ENCODE results near the gene WSB1.

WSB1 gene

GRCh38 chr17:27319541-27320221 is 25.8 kb downstream of the WSB1 start:
- H3K9me2 ChIP-seq (ENCODE audit: low read depth, low read length): no peaks in the 10 kb centered on the region
- H3K9ac ChIP-seq (ENCODE audit: low read length): no peak overlapping the region
- no peaks in the 10 kb centered on the region for H3F3A ChIP-seq (ENCODE audit: insufficient read depth, low read length)
- no peak overlapping the region for H3K4me3 ChIP-seq (ENCODE audit: low read depth, low read length, poor library complexity, severe bottlenecking)
- H3K4me1 ChIP-seq (ENCODE audit: insufficient read depth, low read length, severe bottlenecking): no peaks in the 10 kb centered on the region
- H2AFZ ChIP-seq (ENCODE audit: low read length): no peak overlapping the region
- H3K79me2 ChIP-seq (ENCODE audit: insufficient read depth, low read length): no peaks in the 10 kb centered on the region
- no peak overlapping the region for H3K4me2 ChIP-seq (ENCODE audit: low read length)
- H4K20me1 ChIP-seq (ENCODE audit: insufficient read depth, low read length): no peaks in the 10 kb centered on the region
- H3K27me3 ChIP-seq (ENCODE audit: insufficient read depth, low read length): no peaks in the 10 kb centered on the region
- H3K27ac ChIP-seq (ENCODE audit: low read depth, low read length, poor library complexity, severe bottlenecking): no peak overlapping the region
- H3K36me3 ChIP-seq (ENCODE audit: insufficient read depth, low read length): peaks cover 38% of the 10 kb centered on the region
- TF ChIP-seq, protein P1, sequence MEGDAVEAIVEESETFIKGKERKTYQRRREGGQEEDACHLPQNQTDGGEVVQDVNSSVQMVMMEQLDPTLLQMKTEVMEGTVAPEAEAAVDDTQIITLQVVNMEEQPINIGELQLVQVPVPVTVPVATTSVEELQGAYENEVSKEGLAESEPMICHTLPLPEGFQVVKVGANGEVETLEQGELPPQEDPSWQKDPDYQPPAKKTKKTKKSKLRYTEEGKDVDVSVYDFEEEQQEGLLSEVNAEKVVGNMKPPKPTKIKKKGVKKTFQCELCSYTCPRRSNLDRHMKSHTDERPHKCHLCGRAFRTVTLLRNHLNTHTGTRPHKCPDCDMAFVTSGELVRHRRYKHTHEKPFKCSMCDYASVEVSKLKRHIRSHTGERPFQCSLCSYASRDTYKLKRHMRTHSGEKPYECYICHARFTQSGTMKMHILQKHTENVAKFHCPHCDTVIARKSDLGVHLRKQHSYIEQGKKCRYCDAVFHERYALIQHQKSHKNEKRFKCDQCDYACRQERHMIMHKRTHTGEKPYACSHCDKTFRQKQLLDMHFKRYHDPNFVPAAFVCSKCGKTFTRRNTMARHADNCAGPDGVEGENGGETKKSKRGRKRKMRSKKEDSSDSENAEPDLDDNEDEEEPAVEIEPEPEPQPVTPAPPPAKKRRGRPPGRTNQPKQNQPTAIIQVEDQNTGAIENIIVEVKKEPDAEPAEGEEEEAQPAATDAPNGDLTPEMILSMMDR (IDR thresholded peaks at IDR 0.05; ENCODE audit: low read length): no peak
- TF ChIP-seq EZH2 (IDR thresholded peaks at IDR 0.05; ENCODE audit: borderline replicate concordance, low read length): no peak
- no peaks in the 10 kb centered on the region for H3K9me3 ChIP-seq (ENCODE audit: low read length)

- H3K4me3 ChIP-seq (ENCODE audit: low read depth, low read length, poor library complexity, severe bottlenecking): no peak overlapping the region
- H3K9ac ChIP-seq (ENCODE audit: low read length): no peak overlapping the region
- H3K79me2 ChIP-seq (ENCODE audit: insufficient read depth, low read length): no peaks in the 10 kb centered on the region
- H2AFZ ChIP-seq (ENCODE audit: low read length): no peak overlapping the region
- no peaks in the 10 kb centered on the region for H3K4me1 ChIP-seq (ENCODE audit: insufficient read depth, low read length, severe bottlenecking)
- H3K9me2 ChIP-seq (ENCODE audit: low read depth, low read length): no peaks in the 10 kb centered on the region
- TF ChIP-seq EZH2 (IDR thresholded peaks at IDR 0.05; ENCODE audit: borderline replicate concordance, low read length): no peak
- TF ChIP-seq, protein P1 (IDR thresholded peaks at IDR 0.05; ENCODE audit: low read length): no peak
- no peaks in the 10 kb centered on the region for H3F3A ChIP-seq (ENCODE audit: insufficient read depth, low read length)
- no peak overlapping the region for H3K27ac ChIP-seq (ENCODE audit: low read depth, low read length, poor library complexity, severe bottlenecking)
- no peaks in the 10 kb centered on the region for H4K20me1 ChIP-seq (ENCODE audit: insufficient read depth, low read length)
- H3K36me3 ChIP-seq (ENCODE audit: insufficient read depth, low read length): peaks cover 33% of the 10 kb centered on the region
- no peaks in the 10 kb centered on the region for H3K27me3 ChIP-seq (ENCODE audit: insufficient read depth, low read length)
- no peak overlapping the region for H3K4me2 ChIP-seq (ENCODE audit: low read length)
- H3K9me3 ChIP-seq (ENCODE audit: low read length): no peaks in the 10 kb centered on the region
Observed at GRCh38 chr17:27320222-27320560, 26.3 kb downstream of the WSB1 start.

GRCh38 chr17:27321372-27321771 is 27.5 kb downstream of the WSB1 start:
- Histone ChIP-seq H3K36me3 (ENCODE audit: insufficient read depth, low read length) (peaks cover 21% of the 10 kb centered on the region), H3K9ac (ENCODE audit: low read length) (no peak overlapping the region), H3K4me1 (ENCODE audit: insufficient read depth, low read length, severe bottlenecking) (no peaks in the 10 kb centered on the region), H3K9me3 (ENCODE audit: low read length) (no peaks in the 10 kb centered on the region), H3K4me3 (ENCODE audit: low read depth, low read length, poor library complexity, severe bottlenecking) (no peak overlapping the region), H3K27ac (ENCODE audit: low read depth, low read length, poor library complexity, severe bottlenecking) (no peak overlapping the region), H3F3A (ENCODE audit: insufficient read depth, low read length) (no peaks in the 10 kb centered on the region), H3K9me2 (ENCODE audit: low read depth, low read length) (no peaks in the 10 kb centered on the region), H3K4me2 (ENCODE audit: low read length) (no peak overlapping the region), H3K27me3 (ENCODE audit: insufficient read depth, low read length) (no peaks in the 10 kb centered on the region), H4K20me1 (ENCODE audit: insufficient read depth, low read length) (no peaks in the 10 kb centered on the region), H2AFZ (ENCODE audit: low read length) (no peak overlapping the region), H3K79me2 (ENCODE audit: insufficient read depth, low read length) (no peaks in the 10 kb centered on the region)
- no peak for TF ChIP-seq EZH2 (IDR thresholded peaks at IDR 0.05; ENCODE audit: borderline replicate concordance, low read length)
- TF ChIP-seq, protein P1 (IDR thresholded peaks at IDR 0.05; ENCODE audit: low read length): no peak
